ENCODE measurements around the gene GRXCR2. TPM values are rescaled to one million over a fixed set of nuclear protein-coding genes. Genes with fewer than 3 reads are reported as not detected.

Gene GRXCR2
- total and polyA plus RNA-seq, 2 of the 13 experiments (the other 11 are each of a cell fraction or from before 2014, with no cell fraction given) = not detected

DNA sequence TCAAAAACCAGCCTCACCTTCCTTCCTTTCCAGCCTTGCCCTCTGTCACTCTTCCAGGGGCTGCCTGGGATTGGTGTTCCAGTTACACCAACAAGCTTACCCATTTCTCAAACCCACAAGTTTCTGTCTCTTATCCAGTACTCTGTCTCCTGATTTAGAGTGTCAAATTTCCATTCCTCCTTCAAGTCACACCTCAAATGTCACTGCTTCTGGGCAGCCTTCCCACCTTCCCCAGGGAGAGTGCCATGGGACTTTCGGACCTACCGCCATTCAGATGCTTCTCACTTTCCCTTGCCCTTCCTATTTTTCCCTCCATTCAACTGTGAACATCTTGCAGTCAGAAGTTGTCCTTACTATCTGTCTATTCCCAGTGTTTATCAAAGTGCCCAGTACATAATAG is 2.0 kb upstream of the GRXCR2 start (continued):
- TF ChIP-seq, protein P1, sequence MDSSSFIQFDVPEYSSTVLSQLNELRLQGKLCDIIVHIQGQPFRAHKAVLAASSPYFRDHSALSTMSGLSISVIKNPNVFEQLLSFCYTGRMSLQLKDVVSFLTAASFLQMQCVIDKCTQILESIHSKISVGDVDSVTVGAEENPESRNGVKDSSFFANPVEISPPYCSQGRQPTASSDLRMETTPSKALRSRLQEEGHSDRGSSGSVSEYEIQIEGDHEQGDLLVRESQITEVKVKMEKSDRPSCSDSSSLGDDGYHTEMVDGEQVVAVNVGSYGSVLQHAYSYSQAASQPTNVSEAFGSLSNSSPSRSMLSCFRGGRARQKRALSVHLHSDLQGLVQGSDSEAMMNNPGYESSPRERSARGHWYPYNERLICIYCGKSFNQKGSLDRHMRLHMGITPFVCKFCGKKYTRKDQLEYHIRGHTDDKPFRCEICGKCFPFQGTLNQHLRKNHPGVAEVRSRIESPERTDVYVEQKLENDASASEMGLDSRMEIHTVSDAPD (CRISPR knock-in tag; IDR thresholded peaks at IDR 0.05) = no peak

DNA sequence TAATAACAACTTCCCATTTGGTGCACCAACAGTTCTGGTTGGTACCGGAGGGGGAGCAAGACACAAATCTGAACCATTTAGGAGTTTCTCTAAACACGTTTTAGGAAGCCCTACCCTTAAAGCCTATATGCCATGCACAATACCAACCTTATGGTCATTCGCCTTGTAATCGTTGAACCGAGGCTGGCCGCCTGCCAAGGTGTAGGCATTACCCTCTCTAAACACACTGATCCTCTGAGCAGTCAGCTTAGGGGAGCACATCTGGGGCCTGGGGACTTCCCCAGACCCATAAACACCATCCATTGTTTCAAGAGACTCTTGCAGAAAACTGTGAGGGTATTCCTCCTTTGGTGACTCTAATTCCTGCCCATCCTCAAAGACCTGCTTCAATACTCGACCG is 328 bp downstream of the GRXCR2 start:
- no peak overlapping the region for H3K9ac ChIP-seq (ENCODE audit: insufficient read depth, low read depth, low read length)
- H3K27me3 ChIP-seq (ENCODE audit: control insufficient read depth in 1 of 2, insufficient read depth in 2 of 2, low read length in 2 of 2) = no peaks in the 10 kb centered on the region
- H3K36me3 ChIP-seq (replicated peaks in 1 of 2; ENCODE audit: control insufficient read depth in 1 of 2, insufficient read depth in 2 of 2, low read length in 2 of 2) = no peaks in the 10 kb centered on the region
- no peak overlapping the region for H3K4me3 ChIP-seq (replicated peaks in 1 of 3; ENCODE audit: insufficient read depth in 1 of 3, low read depth in 2 of 3, low read length in 3 of 3)
- no peaks in the 10 kb centered on the region for H3K9me3 ChIP-seq (ENCODE audit: low read length)
- TF ChIP-seq ZNF788 (CRISPR knock-in tag; IDR thresholded peaks at IDR 0.05; ENCODE audit: borderline replicate concordance) = no peak
- TF ChIP-seq, protein P2, sequence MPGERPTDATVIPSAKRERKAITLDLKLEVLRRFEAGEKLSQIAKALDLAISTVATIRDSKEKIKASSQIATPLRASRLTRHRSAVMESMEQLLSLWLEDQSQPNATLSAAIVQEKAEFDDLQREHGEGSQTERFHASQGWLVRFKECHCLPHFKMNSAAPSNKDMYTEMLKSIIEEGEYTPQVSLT (CRISPR knock-in tag; IDR thresholded peaks at IDR 0.05; ENCODE audit: borderline replicate concordance, low read depth) = no peak
- TF ChIP-seq, protein P3, sequence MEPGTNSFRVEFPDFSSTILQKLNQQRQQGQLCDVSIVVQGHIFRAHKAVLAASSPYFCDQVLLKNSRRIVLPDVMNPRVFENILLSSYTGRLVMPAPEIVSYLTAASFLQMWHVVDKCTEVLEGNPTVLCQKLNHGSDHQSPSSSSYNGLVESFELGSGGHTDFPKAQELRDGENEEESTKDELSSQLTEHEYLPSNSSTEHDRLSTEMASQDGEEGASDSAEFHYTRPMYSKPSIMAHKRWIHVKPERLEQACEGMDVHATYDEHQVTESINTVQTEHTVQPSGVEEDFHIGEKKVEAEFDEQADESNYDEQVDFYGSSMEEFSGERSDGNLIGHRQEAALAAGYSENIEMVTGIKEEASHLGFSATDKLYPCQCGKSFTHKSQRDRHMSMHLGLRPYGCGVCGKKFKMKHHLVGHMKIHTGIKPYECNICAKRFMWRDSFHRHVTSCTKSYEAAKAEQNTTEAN (CRISPR knock-in tag; conservative IDR thresholded peaks at IDR 0.05) = no peak
- TF ChIP-seq, protein P4, sequence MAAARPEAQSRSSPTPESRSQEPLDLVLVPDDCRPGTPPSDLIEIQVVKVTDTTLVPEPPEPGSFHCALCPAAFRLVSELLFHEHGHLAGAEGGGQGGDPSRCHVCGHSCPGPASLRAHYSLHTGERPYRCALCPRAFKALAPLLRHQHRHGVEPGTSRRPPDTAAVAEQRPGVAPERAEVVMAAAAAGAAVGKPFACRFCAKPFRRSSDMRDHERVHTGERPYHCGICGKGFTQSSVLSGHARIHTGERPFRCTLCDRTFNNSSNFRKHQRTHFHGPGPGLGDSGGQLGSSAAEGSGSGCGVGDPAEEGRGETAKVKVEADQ (CRISPR knock-in tag; IDR thresholded peaks at IDR 0.05; ENCODE audit: borderline replicate concordance) = no peak
- no peak overlapping the region for H3K27ac ChIP-seq (ENCODE audit: extremely low read length, insufficient read depth, low read length)
- no TSS peak for BruUV-seq (replicated peaks)
- peaks cover 9% of the 10 kb centered on the region for H3K4me1 ChIP-seq (ENCODE audit: insufficient read depth, low read length)
- 24% methylated on average over 8 of the region's 8 CpGs for WGBS (ENCODE audit: low lambda C conversion rate)
- CTCF ChIA-PET (ENCODE audit: low intra/inter-chr PET ratio, low total read pairs) = no interaction called here
- intact Hi-C loops (cut with micrococcal nuclease; ENCODE audit: unreplicated experiment) (no loop called here), in situ Hi-C loops (cut with HindIII; ENCODE audit: extremely low pct_ligation_motif_present, low pct_unique_long_range_greater_than_20kb) (no loop called here)
- FAIRE-seq (no peak), ATAC-seq (no peak), DNase-seq (ENCODE audit: low spot score) (no peak)
- H3K4me2 ChIP-seq (ENCODE audit: low read depth, low read length) = no peak overlapping the region
- no peaks in the 10 kb centered on the region for H4K20me1 ChIP-seq (ENCODE audit: insufficient read depth, low read length)
- H3K79me2 ChIP-seq (ENCODE audit: insufficient read depth, low read length) = no peaks in the 10 kb centered on the region
- no peak overlapping the region for H2AFZ ChIP-seq (ENCODE audit: low read length)
- POLR2A ChIA-PET = no interaction called here
